ENCODE data around the gene TUBGCP6.

The TUBGCP6 gene

GRCh38 chr22:50244420-50245213, at the start of gene TUBGCP6:
TUBGCP6 (minus strand) TSS chr22:50245023; CDS start chr22:50244459, 564 bp downstream.
- peak; percentile 65 to 89 (median 78) for DNase-seq (ENCODE audit: low read depth in 3 of 3, low spot score in 1 of 3)

DNA sequence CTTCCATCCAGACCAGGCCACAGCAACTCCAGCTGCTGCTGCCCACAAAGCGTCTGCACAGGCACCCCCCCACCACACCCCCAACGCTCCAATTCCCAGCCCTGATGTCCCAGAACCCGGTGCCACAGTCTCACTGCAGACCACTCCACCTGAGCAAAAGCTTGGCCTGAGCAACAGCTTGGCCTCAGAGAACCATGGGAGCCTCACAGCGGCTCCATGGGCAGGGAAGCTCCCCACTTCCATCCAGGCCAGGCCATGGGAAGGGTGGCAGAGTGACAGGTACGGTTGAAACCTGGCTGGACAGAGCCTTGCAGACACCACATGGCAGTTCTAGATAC, 49.5 kb upstream of the TUBGCP6 start:
- DNase-seq (ENCODE audit: low read depth in 3 of 3, low spot score in 1 of 3): no peak

DNA sequence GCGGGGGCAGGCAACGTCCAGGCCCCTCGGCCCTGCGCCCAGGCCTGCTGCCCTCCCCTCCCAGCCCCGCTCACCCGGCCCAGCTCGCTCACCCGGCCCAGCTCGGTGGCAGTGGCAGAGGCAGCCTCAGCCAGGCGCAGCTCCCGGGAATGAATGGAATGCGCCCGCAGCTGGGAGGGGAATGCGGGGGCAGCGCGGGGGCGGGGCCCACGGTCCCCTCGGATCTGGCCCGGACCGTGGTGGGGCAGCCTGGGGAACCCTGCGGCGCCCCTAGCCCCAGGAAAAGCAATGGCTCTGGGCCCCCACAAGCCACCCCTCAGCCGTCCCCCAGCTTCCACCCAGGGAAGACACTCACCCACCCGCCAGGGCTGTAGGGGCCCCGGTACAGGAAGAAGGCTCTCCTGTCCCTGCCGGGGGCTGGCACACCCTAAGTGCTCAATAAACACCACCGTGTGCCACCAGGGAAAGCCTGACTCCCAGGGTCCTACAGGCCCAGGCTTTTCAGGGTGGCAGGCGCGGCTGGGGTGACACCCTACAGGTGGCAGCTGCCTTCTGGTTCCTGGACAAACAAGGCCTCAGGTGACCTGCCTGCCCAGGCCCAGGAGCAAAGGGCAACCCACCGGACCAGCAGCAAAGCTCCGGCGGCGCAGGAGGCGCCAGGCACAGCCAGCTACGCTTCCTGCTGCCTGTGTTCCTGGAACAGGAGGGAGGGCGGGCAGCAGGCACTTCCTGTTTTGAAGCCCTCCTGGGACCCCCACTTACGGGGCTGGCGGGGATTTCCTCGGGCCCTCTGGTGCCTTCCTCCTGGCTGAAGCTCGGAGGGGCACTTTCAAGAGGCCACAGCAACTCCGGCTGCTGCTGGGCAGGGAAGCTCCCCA, 48.9 kb upstream of the TUBGCP6 start:
- DNase-seq (ENCODE audit: low read depth in 3 of 3, low spot score in 1 of 3): no peak

GRCh38 chr22:50292643-50293440, 48.0 kb upstream of the TUBGCP6 start:
- DNase-seq (ENCODE audit: low read depth in 3 of 3, low spot score in 1 of 3): no peak

DNA sequence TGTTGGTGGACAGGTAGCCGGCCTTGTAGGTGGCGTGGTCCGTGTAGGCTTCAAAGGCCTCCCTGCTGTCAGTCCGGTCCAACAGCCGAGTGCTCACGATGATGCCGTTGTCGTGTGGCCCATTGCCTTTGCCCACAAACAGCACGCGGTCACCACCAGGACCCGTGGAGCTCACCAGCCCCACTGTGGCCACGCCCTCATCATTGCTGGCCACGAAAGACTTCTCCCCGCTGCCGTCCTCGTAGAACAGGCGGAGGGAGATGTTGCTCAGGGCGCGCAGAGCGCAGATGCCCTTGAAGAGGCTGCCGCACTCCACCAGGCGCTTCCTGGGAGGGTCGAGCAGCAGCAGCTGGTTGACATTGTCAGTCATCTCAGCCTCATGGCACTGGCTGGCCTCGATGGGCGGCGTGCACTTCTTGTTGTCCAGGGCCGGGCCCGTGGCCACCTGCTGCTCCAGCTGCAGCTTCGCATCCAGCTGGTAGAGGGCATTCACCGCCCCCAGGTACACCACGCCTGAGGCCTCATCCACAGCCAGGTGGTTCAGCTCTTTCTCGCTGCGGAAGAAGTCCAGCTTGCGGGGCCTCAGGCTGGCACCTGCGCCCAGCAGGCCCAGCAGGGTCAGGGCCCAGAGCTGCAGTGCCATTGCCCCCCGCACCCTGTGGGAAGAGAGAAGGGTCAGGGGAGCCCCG, 45.3 kb upstream of the TUBGCP6 start:
- DNase-seq (ENCODE audit: low read depth in 3 of 3, low spot score in 1 of 3): no peak

DNA sequence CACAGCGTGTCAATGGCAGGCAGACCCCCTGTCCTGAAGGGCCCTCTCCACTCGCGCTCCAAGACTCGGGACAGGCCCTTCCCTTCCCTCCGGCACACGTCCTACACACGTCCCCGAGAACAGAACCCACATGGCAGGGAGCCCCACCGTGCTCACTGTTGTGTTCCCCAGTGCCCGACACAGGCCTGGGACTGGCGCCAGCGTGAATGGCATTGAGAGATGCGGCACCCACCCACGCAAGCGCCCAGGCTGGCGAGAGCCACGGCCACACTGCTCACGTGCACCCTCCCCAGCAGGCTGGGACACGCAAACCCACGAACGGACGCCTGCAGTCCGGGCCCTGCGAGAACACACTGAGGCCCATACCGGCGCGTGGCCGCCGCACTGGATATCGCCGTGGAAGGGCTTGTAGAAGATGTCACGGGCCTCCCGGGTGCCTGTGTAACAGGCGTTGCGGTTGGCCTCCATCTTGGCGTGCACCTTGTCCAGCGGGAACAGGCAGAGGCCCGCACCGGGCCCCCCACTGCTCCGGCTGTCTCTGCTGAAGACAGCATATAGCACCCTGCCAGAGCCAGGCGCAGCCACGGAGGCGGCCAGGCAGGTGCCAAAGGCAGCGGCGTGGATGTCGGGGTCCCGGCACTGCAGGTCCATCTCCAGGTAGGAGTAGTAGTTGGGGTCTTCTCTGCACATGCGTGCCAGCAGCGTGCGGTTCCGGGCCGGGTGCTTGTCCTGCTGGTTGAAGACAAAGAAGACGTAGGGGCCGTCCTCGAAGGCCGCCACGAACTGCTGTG, 44.5 kb upstream of the TUBGCP6 start:
- no peak for DNase-seq (ENCODE audit: low read depth in 3 of 3, low spot score in 1 of 3)

GRCh38 chr22:50287731-50288130, 42.9 kb upstream of the TUBGCP6 start:
- no peak for DNase-seq (ENCODE audit: low read depth in 3 of 3, low spot score in 1 of 3)

- no peak for DNase-seq (ENCODE audit: low read depth in 3 of 3, low spot score in 1 of 3)
These were observed 42.0 kb upstream of the TUBGCP6 start for GRCh38 chr22:50286701-50287318.

GRCh38 chr22:50286275-50286674, 41.5 kb upstream of the TUBGCP6 start:
- no peak for DNase-seq (ENCODE audit: low read depth in 3 of 3, low spot score in 1 of 3)

GRCh38 chr22:50285568-50286229, 40.9 kb upstream of the TUBGCP6 start:
- no peak for DNase-seq (ENCODE audit: low read depth in 3 of 3, low spot score in 1 of 3)

- DNase-seq (ENCODE audit: low read depth in 3 of 3, low spot score in 1 of 3): no peak
These were observed 39.7 kb upstream of the TUBGCP6 start for GRCh38 chr22:50284479-50284878.

GRCh38 chr22:50283821-50284220, 39.0 kb upstream of the TUBGCP6 start:
- DNase-seq (ENCODE audit: low read depth in 3 of 3, low spot score in 1 of 3): no peak

GRCh38 chr22:50282361-50283155, 37.7 kb upstream of the TUBGCP6 start:
- no peak for DNase-seq (ENCODE audit: low read depth in 3 of 3, low spot score in 1 of 3)

- DNase-seq (ENCODE audit: low read depth in 3 of 3, low spot score in 1 of 3): no peak
These were observed 37.1 kb upstream of the TUBGCP6 start for GRCh38 chr22:50281957-50282356.

- DNase-seq (ENCODE audit: low read depth in 3 of 3, low spot score in 1 of 3): no peak
These were observed 36.5 kb upstream of the TUBGCP6 start for GRCh38 chr22:50281384-50281760.

DNA sequence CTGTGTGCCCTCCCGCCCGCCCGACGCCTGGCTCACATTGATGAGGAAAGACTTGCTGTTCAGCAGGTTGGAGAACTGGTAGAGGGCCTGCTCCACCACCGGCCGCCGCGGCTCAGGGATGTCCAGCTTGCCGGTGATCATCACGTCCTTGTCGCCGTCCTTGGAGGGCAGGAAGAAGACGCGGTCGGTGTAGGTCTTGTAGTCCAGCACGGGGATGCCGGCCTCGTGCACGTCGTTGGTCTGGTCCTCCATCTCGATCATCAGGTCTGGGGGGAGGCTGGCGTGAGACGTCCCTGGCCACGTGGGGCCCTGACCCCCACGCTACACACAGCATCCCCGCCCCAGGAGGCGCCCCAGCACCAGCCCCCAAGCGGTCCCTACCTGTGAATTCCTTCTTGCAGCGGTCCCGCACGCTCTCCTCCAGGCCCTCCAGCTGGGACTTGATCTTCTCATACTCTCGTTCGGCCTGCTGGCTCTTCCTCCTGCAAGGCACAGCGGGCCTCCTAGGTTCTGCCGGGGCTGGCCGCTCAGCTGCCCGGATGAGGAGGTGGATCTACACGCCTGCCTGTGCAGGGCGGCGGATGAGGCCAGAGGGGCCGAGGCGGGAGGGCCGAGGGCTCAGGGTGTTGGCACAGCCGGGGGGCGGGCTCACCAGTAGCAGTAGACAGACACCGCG, 36.0 kb upstream of the TUBGCP6 start:
- no peak for DNase-seq (ENCODE audit: low read depth in 3 of 3, low spot score in 1 of 3)

DNA sequence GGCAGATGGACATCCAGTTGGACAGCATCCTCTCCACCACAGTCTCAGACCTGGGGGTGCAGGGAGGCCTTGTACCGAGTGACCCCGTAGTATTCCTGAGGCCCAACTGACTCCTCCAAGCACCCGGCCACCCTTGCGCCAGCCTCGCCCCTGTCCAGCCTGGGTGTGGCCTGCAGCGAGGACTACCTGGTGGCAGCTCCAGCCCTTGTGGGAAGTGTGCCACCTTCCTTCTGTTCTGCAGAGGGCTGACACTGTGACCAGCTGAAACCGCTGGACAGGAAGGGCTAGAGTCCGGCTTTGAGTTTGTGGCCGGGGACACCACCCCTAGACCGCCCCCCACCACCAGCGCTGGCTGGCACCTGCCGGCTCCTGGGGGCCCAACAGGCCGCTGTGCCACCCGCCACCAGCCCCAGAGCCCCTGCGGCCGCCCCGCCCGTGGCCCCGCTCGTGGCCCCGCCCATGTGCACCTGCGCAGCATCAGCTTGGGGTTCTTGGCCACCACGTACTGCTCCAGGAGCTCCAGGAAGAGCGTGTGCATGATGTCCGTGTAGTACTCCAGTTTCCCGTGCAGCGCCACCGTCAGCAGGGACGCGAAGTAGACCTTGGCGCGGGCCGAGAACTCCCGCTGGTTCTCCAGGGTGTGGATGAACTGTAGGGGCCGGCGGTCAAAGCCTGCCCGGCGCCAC, 35.3 kb upstream of the TUBGCP6 start:
- DNase-seq (ENCODE audit: low read depth in 3 of 3, low spot score in 1 of 3): no peak
